CD4-positive, CD25-positive, alpha-beta regulatory T cell (primary cell): Measurements from ENCODE around the gene DBNDD1. TPM values are rescaled to one million over a fixed set of nuclear protein-coding genes. Genes with fewer than 3 reads are reported as not detected.

Source experiments
- ATAC-seq, 2 donors: fragments of 150-1000 bp; cut with Tn5 transposase; one replicate each; pipeline ENCODE4 v1.10.0; 2021; ENCODE audit warnings: low read depth in 2 of 2, moderate number of reproducible peaks in 2 of 2, moderate library complexity in 1 of 2
- DNase-seq, 3 donors: peaks; one replicate each; pipeline versions ENCODE4 v3.0.0 to v3.0.0-alpha.2; 2012 to 2022; ENCODE audit warnings: mixed read lengths in 1 of 3
- H3K27ac ChIP-seq: one replicate; pipeline ENCODE4 v1.7.0; 2013; ENCODE audit warnings: mild to moderate bottlenecking, low read length; ENCODE audit not compliant: insufficient read depth, poor library complexity, severe bottlenecking
- H3K27me3 ChIP-seq: one replicate; pipeline ENCODE4 v1.7.0; 2013; ENCODE audit warnings: low read length; ENCODE audit not compliant: control insufficient read depth, insufficient read depth
- H3K36me3 ChIP-seq: one replicate; pipeline ENCODE4 v1.7.0; 2013; ENCODE audit warnings: mild to moderate bottlenecking, low read length, moderate library complexity; ENCODE audit not compliant: control insufficient read depth, insufficient read depth
- H3K4me1 ChIP-seq: 2 replicates; pipeline ENCODE4 v1.7.0; 2013; ENCODE audit warnings: mild to moderate bottlenecking, low read length; ENCODE audit not compliant: insufficient read depth, control insufficient read depth, poor library complexity, severe bottlenecking
- H3K4me3 ChIP-seq: one replicate; pipeline ENCODE4 v1.7.0; 2013; ENCODE audit warnings: low read depth, mild to moderate bottlenecking, low read length, moderate library complexity
- H3K9me3 ChIP-seq, 2 experiments: 1 replicate in 1 of 2; 2 replicates in 1 of 2; pipeline ENCODE4 v1.7.0; 2013; ENCODE audit warnings: low read length in 2 of 2, mild to moderate bottlenecking in 1 of 2, moderate library complexity in 1 of 2; ENCODE audit not compliant: control insufficient read depth in 2 of 2
- H3K27ac Mint-ChIP-seq, 3 donors: one replicate each; pipeline ENCODE4 v1.8.0; 2020 to 2022; ENCODE audit warnings: mild to moderate bottlenecking in 3 of 3, mixed read lengths in 3 of 3, moderate library complexity in 2 of 3
- H3K27me3 Mint-ChIP-seq: one replicate; pipeline ENCODE4 v1.8.0; 2022; ENCODE audit warnings: mild to moderate bottlenecking, mixed read lengths
- H3K36me3 Mint-ChIP-seq: one replicate; pipeline ENCODE4 v1.8.0; 2020; ENCODE audit warnings: mixed read lengths
- H3K4me1 Mint-ChIP-seq, 4 donors: one replicate each; pipeline ENCODE4 v1.8.0; 2020 to 2022; ENCODE audit warnings: mixed read lengths in 4 of 4, mild to moderate bottlenecking in 1 of 4
- H3K4me3 Mint-ChIP-seq, 4 donors: one replicate each; pipeline ENCODE4 v1.8.0; 2020 to 2022; ENCODE audit warnings: mild to moderate bottlenecking in 4 of 4, mixed read lengths in 4 of 4, moderate library complexity in 3 of 4
- H3K9me3 Mint-ChIP-seq, 7 donors: one replicate each; pipeline ENCODE4 v1.8.0; 2020 to 2022; ENCODE audit warnings: mixed read lengths in 7 of 7, mild to moderate bottlenecking in 3 of 7, moderate library complexity in 2 of 7
- polyA plus RNA-seq, 4 donors: library from polyadenylated mRNA; unstranded; fragments of 300-500 nt; fragmentation: Illumina TruSeq; gene quantifications; one replicate each; pipeline ENCODE4 v1.2.3, GENCODE V29; 2021
- total RNA-seq: library from RNA; stranded (reverse); gene quantifications from one replicate; pipeline ENCODE4 v1.2.3, GENCODE V29; 2022

The DBNDD1 gene
- total and polyA plus RNA-seq, 5 donors from 2014 or later, result 1.1 to 7.8 (median 4.3) TPM

DNA sequence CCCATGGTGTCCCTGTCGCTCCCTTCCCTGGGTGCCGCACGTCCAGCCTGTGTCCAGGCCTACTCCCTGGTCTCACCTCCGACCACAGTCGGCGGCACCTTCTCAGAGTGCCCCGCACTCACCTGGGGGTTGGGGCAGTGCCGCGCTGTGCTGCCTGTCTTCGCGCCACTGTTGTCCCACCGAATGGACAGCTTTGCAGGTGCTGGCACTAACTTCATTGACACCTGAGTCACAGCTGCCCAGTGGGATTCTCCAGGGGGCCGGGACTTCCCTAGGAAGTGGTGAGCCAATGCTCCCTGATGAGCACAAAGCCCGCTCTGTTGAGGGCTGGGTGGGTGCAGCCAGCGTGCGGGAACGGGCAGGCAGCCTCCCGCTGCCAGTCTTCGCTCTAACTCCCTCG, 24.3 kb upstream of the DBNDD1 start:
- Mint-ChIP-seq H3K27me3 (peaks cover 18% of the 10 kb centered on the region), H3K4me3 (no peak overlapping the region), H3K27ac (no peak overlapping the region), H3K4me1 (peaks cover 0 to 14% (median 4%) of the 10 kb centered on the region in 4 donors), H3K9me3 (peaks cover 0 to 2% (median 0%) of the 10 kb centered on the region in 7 donors), H3K36me3 (peaks cover 5% of the 10 kb centered on the region)
- no peaks in the 10 kb centered on the region for H3K36me3 ChIP-seq
- H3K4me3 ChIP-seq, result no peak overlapping the region
- no peaks in the 10 kb centered on the region for H3K27me3 ChIP-seq
- H3K4me1 ChIP-seq, result peaks cover 11% of the 10 kb centered on the region
- DNase-seq (no peak), ATAC-seq (no peak)
- H3K27ac ChIP-seq, result no peak overlapping the region
- no peaks in the 10 kb centered on the region for H3K9me3 ChIP-seq

DNA sequence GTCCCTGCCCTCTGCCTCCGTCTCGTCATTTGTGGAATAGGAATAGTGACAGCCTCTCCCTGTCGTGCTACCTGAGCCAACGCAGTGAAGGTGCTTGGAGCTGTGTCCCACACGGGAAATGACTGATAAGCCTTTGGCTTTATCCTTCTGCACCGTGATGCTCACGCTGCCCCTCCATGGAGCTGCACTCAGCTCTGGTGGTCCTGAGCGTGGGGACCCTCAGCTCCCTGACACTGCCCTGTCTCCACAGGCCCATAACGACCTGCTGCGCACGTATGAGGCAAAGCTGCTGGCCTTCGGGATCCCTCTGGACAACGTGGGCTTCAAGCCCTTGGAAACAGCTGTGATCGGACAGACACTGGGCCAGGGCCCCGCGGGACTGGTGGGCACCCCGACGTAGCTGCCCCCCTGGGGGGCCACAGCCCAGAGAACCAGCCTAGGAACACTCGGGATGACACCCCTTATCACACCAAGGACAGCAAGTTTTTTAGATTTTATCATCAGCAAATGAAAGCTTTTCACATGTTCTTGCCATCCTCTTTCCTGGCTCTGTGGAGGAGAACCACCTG, 23.8 kb upstream of the DBNDD1 start:
- Histone ChIP-seq H3K9me3 (no peaks in the 10 kb centered on the region), H3K27me3 (no peaks in the 10 kb centered on the region), H3K4me1 (peaks cover 11% of the 10 kb centered on the region), H3K27ac (no peak overlapping the region), H3K4me3 (no peak overlapping the region), H3K36me3 (no peaks in the 10 kb centered on the region)
- DNase-seq (no peak), ATAC-seq (no peak)
- H3K36me3 Mint-ChIP-seq, result peaks cover 5% of the 10 kb centered on the region
- H3K4me1 Mint-ChIP-seq, result peaks cover 0 to 9% (median 3%) of the 10 kb centered on the region in 4 donors
- H3K9me3 Mint-ChIP-seq, result peaks cover 0 to 2% (median 0%) of the 10 kb centered on the region in 7 donors
- H3K4me3 Mint-ChIP-seq, result no peak overlapping the region
- no peak overlapping the region for H3K27ac Mint-ChIP-seq
- peaks cover 13% of the 10 kb centered on the region for H3K27me3 Mint-ChIP-seq

- Mint-ChIP-seq H3K27me3 (peaks cover 13% of the 10 kb centered on the region), H3K4me3 (no peak overlapping the region), H3K4me1 (peaks cover 0 to 8% (median 2%) of the 10 kb centered on the region in 4 donors), H3K36me3 (peaks cover 6% of the 10 kb centered on the region), H3K27ac (no peak overlapping the region), H3K9me3 (peaks cover 0 to 2% (median 0%) of the 10 kb centered on the region in 7 donors)
- Histone ChIP-seq H3K27me3 (no peaks in the 10 kb centered on the region), H3K27ac (no peak overlapping the region), H3K4me1 (peaks cover 6% of the 10 kb centered on the region), H3K36me3 (no peaks in the 10 kb centered on the region), H3K4me3 (no peak overlapping the region), H3K9me3 (no peaks in the 10 kb centered on the region)
- ATAC-seq (no peak), DNase-seq (no peak)
Measured at GRCh38 chr16:90041896-90042473, 22.7 kb upstream of the DBNDD1 start.

DNA sequence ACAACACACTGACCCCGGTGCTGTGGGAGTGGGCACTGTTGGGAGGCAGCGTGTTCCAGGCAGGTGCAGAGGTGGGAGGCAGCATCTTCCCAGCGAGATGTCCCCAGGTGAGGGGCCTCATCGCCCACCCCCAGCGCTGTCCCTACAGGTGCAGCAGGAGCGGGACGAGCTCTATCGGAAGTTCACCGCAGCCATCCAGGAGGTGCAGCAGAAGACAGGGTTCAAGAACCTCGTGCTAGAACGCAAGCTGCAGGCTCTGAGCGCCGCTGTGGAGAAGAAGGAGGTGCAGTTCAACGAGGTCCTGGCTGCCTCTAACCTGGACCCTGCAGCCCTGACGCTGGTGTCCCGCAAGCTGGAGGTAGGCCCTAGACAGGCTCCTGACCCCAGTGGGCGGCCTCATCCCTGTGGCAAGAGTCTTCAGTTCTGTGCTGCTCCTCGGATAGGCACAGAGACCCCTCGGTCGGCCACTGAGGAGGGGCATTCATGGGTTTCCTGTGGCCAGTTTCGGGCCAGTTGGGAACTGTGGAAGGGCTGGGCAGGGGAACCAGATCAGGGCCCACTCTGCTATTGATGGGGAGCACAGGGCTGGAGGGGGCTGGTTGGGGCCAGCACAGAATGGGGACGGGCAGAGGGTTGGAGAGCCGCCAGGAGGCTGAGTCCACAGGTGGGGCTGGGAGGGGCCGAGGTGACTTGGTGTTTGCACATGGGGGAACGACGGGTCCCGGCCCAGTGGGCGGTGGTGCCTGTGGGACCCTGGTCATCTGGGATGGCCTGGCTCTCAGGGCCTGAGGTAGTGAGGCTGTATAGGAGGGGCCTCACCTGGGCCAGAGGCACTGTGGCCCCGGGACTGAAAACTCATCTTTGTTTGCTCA, 21.1 kb upstream of the DBNDD1 start:
- DNase-seq (no peak), ATAC-seq (no peak)
- H3K9me3 Mint-ChIP-seq, result peaks cover 0 to 2% (median 0%) of the 10 kb centered on the region in 7 donors
- no peaks in the 10 kb centered on the region for H3K27me3 ChIP-seq
- no peaks in the 10 kb centered on the region for H3K4me1 Mint-ChIP-seq
- no peak overlapping the region for H3K27ac Mint-ChIP-seq
- H3K9me3 ChIP-seq, result no peaks in the 10 kb centered on the region
- no peaks in the 10 kb centered on the region for H3K36me3 ChIP-seq
- H3K4me3 Mint-ChIP-seq, result no peak overlapping the region
- no peak overlapping the region for H3K4me3 ChIP-seq
- peaks cover under 1% of the 10 kb centered on the region for H3K27me3 Mint-ChIP-seq
- no peaks in the 10 kb centered on the region for H3K4me1 ChIP-seq
- peaks cover 15% of the 10 kb centered on the region for H3K36me3 Mint-ChIP-seq
- H3K27ac ChIP-seq, result no peak overlapping the region

DNA sequence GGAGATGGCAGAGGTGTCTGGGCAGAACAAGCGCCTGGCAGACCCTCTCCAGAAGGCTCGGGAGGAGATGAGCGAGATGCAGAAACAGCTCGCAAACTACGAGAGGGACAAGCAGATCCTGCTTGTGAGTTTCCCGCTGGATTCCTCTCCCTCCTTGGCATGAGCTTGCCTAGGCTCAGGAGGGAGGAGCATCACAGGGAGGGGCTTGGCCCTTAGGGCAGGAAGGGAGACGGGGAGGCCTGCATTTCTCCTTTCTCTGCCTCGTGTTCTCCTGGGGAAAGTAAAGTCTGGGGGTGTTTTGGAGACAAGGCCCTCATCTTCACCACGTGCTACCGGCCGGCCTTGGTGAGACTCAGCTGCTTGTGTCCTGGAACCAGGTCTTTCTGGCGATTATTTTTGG, 18.0 kb upstream of the DBNDD1 start:
- no peak for DNase-seq
- peaks cover 25% of the 10 kb centered on the region for H3K36me3 Mint-ChIP-seq
- no peak for ATAC-seq
- H3K4me1 ChIP-seq, result no peaks in the 10 kb centered on the region
- no peaks in the 10 kb centered on the region for H3K9me3 ChIP-seq
- H3K27ac ChIP-seq, result no peak overlapping the region
- H3K4me3 Mint-ChIP-seq, result no peak overlapping the region
- H3K27me3 Mint-ChIP-seq, result no peaks in the 10 kb centered on the region
- peaks cover 0 to 2% (median 0%) of the 10 kb centered on the region in 7 donors for H3K9me3 Mint-ChIP-seq
- no peaks in the 10 kb centered on the region for H3K4me1 Mint-ChIP-seq
- peaks cover 2% of the 10 kb centered on the region for H3K36me3 ChIP-seq
- H3K4me3 ChIP-seq, result no peak overlapping the region
- no peaks in the 10 kb centered on the region for H3K27me3 ChIP-seq
- no peak overlapping the region for H3K27ac Mint-ChIP-seq

DNA sequence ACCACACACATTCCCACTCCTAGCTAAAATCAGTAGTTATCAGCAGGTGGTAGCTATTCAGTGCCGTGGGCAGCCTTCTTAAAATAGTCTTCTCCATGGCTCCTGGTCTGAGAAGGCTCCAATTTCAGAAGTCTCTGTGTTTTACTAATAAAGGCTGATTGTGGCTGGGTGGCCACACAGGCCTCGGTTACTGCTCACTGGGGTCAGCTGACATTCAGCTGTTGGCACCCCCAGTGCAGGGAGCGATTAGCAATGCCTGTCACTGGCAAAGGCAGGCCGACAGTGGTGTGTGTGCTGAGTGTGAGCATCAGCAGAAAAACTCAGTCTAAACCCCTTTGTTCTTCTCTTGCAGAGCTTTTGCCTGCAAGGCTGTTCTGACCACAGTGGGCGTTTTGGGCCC, 16.6 kb upstream of the DBNDD1 start:
- Histone ChIP-seq H3K27ac (no peak overlapping the region), H3K4me1 (no peaks in the 10 kb centered on the region), H3K4me3 (no peak overlapping the region), H3K36me3 (peaks cover 2% of the 10 kb centered on the region), H3K27me3 (no peaks in the 10 kb centered on the region), H3K9me3 (no peaks in the 10 kb centered on the region)
- Mint-ChIP-seq H3K4me3 (no peak overlapping the region), H3K36me3 (peaks cover 32% of the 10 kb centered on the region), H3K27me3 (no peaks in the 10 kb centered on the region), H3K27ac (no peak overlapping the region), H3K4me1 (no peaks in the 10 kb centered on the region), H3K9me3 (peaks cover 0 to 1% (median 0%) of the 10 kb centered on the region in 7 donors)
- ATAC-seq (no peak), DNase-seq (no peak)

DNA sequence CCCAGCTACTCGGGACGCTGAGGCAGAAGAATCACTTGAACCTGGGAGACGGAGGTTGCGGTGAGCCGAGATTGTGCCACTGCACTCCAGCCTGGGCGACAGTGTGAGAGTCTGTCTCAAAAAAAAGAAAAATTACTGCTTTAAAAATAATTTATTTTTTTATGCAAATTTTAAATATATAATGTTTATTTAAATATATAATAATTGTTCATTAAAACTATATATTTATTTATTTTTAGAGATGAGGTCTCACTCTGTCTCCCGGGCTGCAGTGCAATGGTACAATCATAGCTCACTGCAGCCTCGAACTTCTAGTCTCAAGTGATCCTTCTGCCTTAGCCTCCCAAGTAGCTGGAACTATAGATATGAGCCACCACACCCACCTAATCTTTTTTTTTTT, 15.2 kb upstream of the DBNDD1 start:
- Mint-ChIP-seq H3K27me3 (no peaks in the 10 kb centered on the region), H3K4me3 (no peak overlapping the region), H3K9me3 (no peaks in the 10 kb centered on the region), H3K27ac (no peak overlapping the region), H3K36me3 (peaks cover 32% of the 10 kb centered on the region), H3K4me1 (no peaks in the 10 kb centered on the region)
- Histone ChIP-seq H3K36me3 (peaks cover 2% of the 10 kb centered on the region), H3K27ac (no peak overlapping the region), H3K9me3 (no peaks in the 10 kb centered on the region), H3K27me3 (no peaks in the 10 kb centered on the region), H3K4me1 (no peaks in the 10 kb centered on the region), H3K4me3 (no peak overlapping the region)
- DNase-seq, result no peak
- ATAC-seq, result no peak
